ENCODE data around the gene PEX14. TPM values are rescaled to one million over a fixed set of nuclear protein-coding genes. Genes with fewer than 3 reads are reported as not detected.
"Not testable (repeated sequence)": the region's sequence is repeated elsewhere in the genome, so short reads cannot be mapped to it uniquely, and the experiment has no call there.

Gene PEX14
- polyA plus RNA-seq, 4 donors = 19.7 to 25.8 (median 21.6) TPM

DNA sequence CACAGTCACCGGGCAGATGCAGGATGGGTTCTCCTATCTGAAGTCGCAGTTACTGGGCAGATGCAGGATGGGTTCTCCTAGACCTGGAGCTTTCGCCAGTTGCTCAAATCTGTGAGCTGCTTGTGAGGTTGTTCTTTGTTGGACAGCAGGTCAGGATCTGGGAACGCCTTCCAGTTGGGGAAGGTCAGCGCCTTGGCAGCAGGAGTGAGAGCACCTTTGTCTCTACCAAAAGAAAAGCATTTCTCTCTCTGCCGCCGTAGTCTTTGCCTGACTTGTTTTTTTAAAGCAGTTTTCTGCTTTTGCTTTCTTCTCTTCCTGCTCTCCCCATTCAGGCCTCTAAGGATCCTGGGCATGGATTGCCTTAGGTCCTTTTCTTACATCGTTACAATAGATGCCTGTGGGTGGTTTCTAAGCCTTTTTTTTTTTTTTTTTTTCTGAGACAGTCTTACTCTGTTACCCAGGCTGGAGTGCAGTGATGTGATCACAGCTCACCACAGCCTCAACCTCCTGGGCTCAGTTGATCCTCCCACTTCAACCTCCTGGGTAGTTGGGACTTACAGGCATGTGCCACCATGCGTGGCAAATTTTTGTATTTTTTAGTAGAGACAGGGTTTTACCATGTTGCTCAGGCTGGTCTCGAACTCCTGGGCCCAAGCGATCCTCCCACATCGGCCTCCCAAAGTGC is 15.7 kb downstream of the PEX14 start:
- no peak for DNase-seq (ENCODE audit: low read depth in 4 of 4, low spot score in 3 of 4)

DNA sequence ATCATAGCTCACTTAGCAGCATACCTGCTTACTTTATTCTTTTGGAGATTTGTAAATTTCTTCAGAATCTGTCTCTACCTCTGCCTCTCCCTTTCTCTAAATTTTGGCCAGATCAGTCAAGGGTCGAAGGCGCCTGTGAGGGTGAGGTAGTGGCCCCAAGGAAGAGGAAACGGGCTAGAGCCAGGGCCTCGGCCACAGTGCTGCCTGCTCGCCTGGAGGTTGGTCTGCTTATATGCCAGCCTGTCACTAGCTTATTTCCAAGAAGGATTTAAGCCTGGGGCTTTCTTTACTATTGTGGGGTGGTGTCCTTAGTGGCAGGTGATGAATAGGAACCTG is 19.6 kb downstream of the PEX14 start:
- DNase-seq (ENCODE audit: low read depth in 4 of 4, low spot score in 3 of 4) = no peak

DNA sequence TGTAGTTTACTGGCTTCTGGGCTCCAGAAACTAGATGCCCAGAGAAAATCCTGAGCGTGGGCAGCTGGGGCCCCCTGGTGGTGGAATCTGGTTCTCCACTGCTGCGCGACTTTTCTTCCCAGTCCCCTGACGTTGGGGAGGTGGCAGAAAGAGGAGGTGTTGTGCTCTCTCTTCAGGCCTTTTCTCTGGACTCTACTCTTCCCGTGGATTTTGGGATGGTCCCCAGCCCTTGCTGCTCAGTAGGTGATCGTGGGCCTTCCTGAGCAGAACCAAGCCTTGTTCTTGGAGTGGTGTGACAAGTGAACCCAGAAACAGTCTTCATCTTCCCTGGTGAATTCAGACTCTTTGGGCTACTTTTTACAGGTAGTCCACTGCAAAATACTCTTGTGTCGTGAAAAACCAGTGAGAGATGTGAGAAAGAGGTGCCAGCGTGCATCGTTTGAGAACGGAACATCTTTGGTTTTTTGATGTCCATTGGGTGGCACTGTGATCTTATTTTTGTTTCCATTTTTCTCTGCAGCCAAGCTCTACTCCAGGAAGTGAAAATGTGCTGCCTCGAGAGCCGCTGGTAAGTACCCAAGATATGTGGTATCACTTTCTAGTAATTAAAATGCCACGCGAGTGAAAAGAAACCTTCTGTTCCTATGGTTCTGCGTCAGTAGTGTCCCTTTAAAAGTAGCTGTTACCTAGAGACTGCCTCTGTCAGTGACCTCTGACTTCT is 20.2 kb downstream of the PEX14 start:
- peak in 1 of 4 donors; percentile 56 for DNase-seq (ENCODE audit: low read depth in 4 of 4, low spot score in 3 of 4)

DNA sequence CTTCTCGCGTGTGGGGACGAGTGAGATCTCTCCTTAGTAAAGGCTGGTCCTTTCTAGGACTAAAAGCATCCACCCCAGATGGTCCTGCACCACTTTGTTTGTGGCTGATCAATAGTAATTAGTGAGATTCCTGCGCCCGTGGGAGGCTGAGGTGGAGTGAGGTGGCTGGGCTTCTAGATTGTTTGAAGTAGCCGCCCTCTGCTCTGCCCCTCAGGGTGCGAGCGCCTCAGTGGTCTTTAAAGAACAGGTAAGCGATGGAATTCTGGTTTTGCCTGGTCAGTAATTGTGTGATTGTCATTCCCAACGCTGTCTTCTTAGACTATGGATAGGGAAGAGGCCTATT is 20.7 kb downstream of the PEX14 start:
- no peak for DNase-seq (ENCODE audit: low read depth in 4 of 4, low spot score in 3 of 4)

DNA sequence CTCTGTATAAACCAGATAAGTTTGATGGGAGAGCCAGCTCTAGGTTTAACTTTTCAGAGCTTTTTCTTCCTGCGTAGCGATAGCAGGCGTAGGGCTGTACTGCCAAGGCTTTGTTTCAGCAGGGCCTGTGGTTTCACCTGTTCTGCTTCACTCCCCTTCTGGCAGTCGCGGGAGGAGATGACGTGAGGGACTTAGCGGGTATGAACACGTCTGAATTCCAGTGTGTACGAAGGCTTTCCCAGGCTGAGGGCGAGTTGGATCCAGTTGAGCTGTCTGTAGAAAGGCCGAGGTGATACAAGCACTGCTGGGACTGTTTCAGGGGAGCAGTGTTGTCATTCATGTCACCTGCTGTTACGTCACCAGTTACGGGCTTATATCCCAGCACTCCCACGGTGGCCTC is 21.2 kb downstream of the PEX14 start:
- peak in 1 of 4 donors; percentile 62 for DNase-seq (ENCODE audit: low read depth in 4 of 4, low spot score in 3 of 4)

DNA sequence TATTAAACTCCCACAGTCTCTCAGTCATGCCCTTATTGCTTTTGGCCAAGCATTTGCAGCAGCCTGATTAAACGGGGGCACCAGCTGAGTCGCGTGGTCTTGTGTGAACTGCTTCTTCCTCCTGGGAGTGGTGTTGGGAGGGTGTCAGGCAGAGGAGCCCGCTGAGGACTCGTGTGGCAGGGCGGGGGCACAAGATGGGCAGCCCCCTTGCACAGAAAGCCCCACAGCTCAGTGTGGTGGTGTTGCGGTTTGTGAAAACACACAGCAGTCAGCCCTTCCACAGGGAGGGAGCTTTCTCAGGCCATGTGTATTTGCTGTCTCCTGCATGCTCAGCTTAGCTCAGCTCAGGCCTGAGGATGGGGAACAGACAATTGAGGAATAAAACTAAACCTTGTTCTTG is 22.4 kb downstream of the PEX14 start:
- no peak for DNase-seq (ENCODE audit: low read depth in 4 of 4, low spot score in 3 of 4)

DNA sequence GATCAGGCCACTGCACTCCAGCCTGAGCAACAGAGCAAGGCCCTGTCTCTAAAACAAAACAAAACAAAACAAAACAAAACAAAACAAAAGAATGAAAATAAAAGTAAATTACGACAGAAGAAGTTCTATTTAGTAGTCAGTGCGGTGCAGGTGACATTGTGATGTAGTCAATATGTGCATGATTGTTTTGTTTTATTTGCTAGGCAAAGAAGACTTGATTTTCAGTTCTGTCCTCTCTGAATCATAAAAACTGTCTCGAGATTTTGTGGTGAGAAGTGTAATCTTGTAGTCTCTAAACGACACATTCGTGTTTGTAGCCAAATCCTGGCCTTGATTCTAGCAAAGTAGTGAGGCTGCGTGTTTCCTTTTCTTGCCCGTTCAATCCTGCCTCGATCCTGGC is 23.5 kb downstream of the PEX14 start:
- DNase-seq (ENCODE audit: low read depth in 4 of 4, low spot score in 3 of 4) = no peak

- no peak for DNase-seq (ENCODE audit: low read depth in 4 of 4, low spot score in 3 of 4)
These were observed 27.5 kb downstream of the PEX14 start for GRCh38 chr1:10502206-10502605.

GRCh38 chr1:10504249-10504648 is 29.5 kb downstream of the PEX14 start:
- DNase-seq (ENCODE audit: low read depth in 4 of 4, low spot score in 3 of 4) = no peak

GRCh38 chr1:10506046-10506676 is 31.4 kb downstream of the PEX14 start:
- not testable (repeated sequence) for DNase-seq (ENCODE audit: low read depth in 4 of 4, low spot score in 3 of 4)

DNA sequence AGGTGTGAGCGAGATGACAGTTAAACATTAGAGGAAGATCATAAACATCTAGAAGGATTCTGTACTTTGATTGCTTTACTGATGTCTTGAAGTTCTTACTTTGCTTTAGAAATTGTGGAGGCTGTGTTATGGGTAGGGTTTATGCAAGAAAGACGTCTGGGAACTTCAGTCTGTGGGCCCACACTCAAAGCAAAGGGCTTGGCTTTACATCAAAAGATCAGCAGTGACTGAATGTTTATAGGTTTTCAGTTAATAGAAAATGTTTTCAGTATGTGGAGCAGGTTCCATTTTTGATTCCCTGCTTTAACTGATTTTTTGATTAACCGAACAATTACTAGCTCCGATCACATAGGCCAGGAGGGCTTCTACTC is 31.9 kb downstream of the PEX14 start:
- no peak for DNase-seq (ENCODE audit: low read depth in 4 of 4, low spot score in 3 of 4)

DNA sequence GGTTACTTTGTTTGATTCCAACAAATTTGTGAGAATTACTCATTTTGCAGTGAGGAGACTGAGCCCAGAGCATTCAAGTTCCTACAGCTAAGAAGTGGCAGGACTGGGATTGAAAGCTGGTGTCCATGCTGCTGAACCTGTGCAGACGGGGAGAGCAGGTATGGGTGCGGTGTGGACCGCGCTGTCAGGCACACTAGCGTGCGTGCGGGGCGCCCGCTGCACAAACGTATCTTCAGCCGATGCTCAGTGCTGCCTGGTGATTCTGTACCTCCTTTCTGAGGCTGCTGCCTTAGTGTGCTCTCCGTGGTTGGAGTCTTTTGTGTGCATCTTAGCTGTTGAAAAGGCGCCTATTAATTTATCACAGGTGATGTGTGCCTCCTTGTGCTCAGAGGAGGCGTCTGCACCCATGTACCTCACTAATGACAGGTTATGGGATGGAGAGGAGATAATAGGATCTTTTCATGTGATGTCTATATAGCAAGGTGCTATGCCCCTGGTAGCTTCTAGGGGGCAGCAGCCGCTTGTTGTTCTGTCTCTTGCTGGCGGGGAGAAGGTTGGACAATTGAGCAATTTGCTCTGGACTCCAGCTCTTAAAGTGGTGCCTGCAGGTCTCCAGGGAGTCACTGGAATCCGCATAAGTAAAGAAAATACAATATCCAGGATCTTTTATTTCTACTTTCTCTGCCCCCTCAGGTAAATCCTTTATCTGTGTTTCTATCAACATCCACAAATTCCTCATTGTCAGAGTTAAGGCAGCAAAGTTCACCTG is 32.5 kb downstream of the PEX14 start:
- DNase-seq (ENCODE audit: low read depth in 4 of 4, low spot score in 3 of 4) = no peak

DNA sequence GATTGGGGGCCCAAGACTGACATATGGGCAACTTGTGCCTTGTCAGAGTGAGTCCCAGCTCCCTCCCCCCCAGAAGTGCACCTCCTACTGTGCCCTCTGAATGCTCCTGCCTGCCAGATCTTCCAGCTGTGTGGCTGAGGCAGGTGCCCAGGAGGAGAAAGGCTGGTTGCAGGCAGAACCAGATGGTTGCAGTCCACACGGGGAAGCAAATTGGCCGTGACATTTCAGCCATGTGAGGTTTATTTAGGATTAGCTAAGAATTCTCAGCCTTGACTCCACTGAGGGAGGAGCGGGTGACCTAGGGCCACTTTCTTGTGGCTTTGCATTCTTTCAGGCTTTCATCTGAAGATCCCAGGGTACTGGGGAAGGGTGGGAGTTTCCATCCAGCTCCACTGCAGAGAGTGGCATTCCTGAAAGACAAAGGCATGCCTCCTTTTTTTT is 33.8 kb downstream of the PEX14 start:
- no peak for DNase-seq (ENCODE audit: low read depth in 4 of 4, low spot score in 3 of 4)

DNA sequence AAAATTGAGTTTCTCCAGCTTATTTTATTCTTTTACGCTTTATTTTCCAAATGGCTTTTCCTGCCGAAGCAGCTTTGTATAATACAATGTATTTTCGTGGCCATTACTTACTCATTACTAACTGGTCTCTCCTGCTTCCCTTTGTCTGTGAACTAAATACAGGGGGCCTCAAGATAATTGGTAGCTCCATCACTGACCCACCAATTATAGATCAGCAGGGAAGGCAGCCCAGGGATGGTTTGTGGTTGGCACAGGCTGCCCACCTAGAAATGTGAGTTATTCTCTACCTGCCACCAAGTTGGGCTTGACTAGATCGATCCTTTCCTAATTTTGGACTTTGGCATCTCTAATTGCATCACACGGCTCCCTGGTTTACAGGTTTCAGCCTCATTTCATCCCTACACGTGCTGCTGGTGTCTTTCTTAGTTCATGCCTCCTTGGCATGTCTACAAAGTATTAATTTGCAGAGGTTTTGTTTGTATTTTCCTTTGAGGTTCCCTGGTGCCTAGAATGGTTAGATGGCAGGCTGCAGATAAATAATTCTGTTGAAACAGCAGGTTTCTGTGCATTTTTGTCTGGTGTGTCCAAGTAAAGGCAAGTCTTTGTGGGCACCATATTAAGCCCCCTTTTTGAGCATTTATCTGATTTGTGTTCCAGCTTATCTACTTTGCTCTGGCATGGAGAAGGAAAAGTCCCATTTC is 35.2 kb downstream of the PEX14 start:
- DNase-seq (ENCODE audit: low read depth in 4 of 4, low spot score in 3 of 4) = no peak

- DNase-seq (ENCODE audit: low read depth in 4 of 4, low spot score in 3 of 4) = no peak
These were observed 36.1 kb downstream of the PEX14 start for GRCh38 chr1:10510520-10511493.

DNA sequence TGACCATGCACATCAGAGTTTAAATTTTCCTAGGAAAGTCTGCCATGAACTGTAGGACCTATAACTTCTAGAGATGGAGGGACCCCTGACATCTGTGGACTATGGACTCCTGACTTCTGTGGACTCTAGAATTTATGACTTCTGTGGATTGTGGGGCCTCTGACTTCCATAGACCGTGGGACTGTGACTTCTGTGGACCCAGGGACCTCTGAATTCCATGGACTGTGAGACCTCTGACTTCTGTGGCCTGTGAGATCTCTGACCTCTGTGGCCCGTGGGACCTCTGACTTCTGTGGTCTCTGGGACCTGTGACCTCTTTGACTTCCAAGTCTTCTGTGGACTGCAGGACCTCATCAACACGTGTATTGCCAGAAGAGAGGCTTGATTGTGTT is 36.7 kb downstream of the PEX14 start:
- no peak for DNase-seq (ENCODE audit: low read depth in 4 of 4, low spot score in 3 of 4)

DNA sequence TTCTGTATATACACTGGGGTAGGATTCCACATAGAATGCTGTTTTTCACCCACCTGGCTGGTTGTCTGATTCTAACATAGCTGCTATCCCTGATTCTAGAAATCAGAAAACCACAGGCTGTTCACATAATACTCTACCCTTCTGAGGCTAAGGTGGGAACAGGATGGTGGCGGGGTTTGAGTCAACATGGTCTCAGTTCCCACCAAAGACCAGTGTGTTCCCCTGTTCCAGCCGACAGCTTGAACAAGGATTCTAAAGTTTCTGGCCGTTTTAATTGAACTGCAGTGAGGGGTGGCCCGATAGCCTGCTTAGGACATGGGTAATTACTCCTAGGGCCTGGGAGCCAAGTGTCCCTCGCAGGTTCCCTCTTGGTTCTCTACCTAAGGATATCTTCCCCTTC is 38.4 kb downstream of the PEX14 start:
- DNase-seq (ENCODE audit: low read depth in 4 of 4, low spot score in 3 of 4) = no peak

GRCh38 chr1:10514490-10515235 is 39.9 kb downstream of the PEX14 start:
- DNase-seq (ENCODE audit: low read depth in 4 of 4, low spot score in 3 of 4) = no peak

All from right renal pelvis (tissue), 4 donors.